K562 (cell line): Measurements from ENCODE around the gene CRCP. TPM values are rescaled to one million over a fixed set of nuclear protein-coding genes. Genes with fewer than 3 reads are reported as not detected.

ENCODE experiments used
- BMI1 ChIP-seq: fragments of 150-350 bp; IDR thresholded peaks from 2 replicates; pipeline ENCODE4 v1.6.1; 2014; ENCODE audit warnings: low read length
- BRF1 ChIP-seq: IDR thresholded peaks from 3 replicates; pipeline ENCODE4 v1.6.1; 2011; ENCODE audit warnings: borderline replicate concordance, mild to moderate bottlenecking; ENCODE audit not compliant: insufficient read length; ENCODE audit errors: extremely low read depth
- CREB1 ChIP-seq, 2 experiments: sonication (generic) in 1 of 2; formaldehyde crosslinking in 1 of 2; IDR thresholded peaks; 2 replicates each; pipeline versions ENCODE4 v1.6.1 to v1.8.0; 2012 to 2022; ENCODE audit warnings: inconsistent platforms in 1 of 2, mild to moderate bottlenecking in 1 of 2, missing genetic modification reagents in 1 of 2, moderate library complexity in 1 of 2
- DNMT1 ChIP-seq: fragments of 450-650 bp; IDR thresholded peaks from 2 replicates; pipeline ENCODE4 v1.6.1; 2016; ENCODE audit warnings: antibody characterized with exemption, mild to moderate bottlenecking
- ELF1 ChIP-seq: fragments of 200-800 bp; sonication (Bioruptor generic); IDR thresholded peaks from 2 replicates; pipeline ENCODE4 v1.6.1; 2016; ENCODE audit warnings: missing genetic modification characterization, missing compliant biosample characterization
- FUS ChIP-seq: fragments of 200-400 bp; formaldehyde crosslinking; optimal IDR thresholded peaks from 2 replicates; pipeline ENCODE3; 2017; ENCODE audit warnings: low read depth, low read length
- HNRNPH1 ChIP-seq: fragments of 200-400 bp; formaldehyde crosslinking; optimal IDR thresholded peaks from 2 replicates; pipeline ENCODE3; 2017; ENCODE audit warnings: low read depth, mild to moderate bottlenecking, low read length, moderate library complexity
- HNRNPUL1 ChIP-seq: fragments of 200-400 bp; formaldehyde crosslinking; IDR thresholded peaks from 2 replicates; pipeline ENCODE4 v1.6.1; 2017; ENCODE audit warnings: low read length
- KLF1 ChIP-seq: fragments of 450-650 bp; IDR thresholded peaks from 2 replicates; pipeline ENCODE4 v1.6.1; 2016; ENCODE audit warnings: missing genetic modification characterization, missing compliant biosample characterization
- MEF2A ChIP-seq: IDR thresholded peaks from 2 replicates; pipeline ENCODE4 v1.6.1; 2011; ENCODE audit warnings: low read depth, mild to moderate bottlenecking, low read length, moderate library complexity; ENCODE audit not compliant: control insufficient read depth
- NCOA1 ChIP-seq: fragments of 450-650 bp; IDR thresholded peaks from 2 replicates; pipeline ENCODE4 v1.6.1; 2016; ENCODE audit warnings: low read depth
- NONO ChIP-seq, 2 experiments: fragments of 200-400 bp in 1 of 2; fragments of 450-650 bp in 1 of 2; formaldehyde crosslinking in 1 of 2; IDR thresholded peaks; 2 replicates each; pipeline ENCODE4 v1.6.1; 2017; ENCODE audit warnings: low read depth in 2 of 2, mild to moderate bottlenecking in 2 of 2, moderate library complexity in 2 of 2, low read length in 1 of 2
- PML ChIP-seq: IDR thresholded peaks from 2 replicates; pipeline ENCODE4 v1.6.1; 2012; ENCODE audit warnings: low read length, inconsistent platforms
- RBM25 ChIP-seq: fragments of 200-400 bp; formaldehyde crosslinking; IDR thresholded peaks from 2 replicates; pipeline ENCODE4 v1.6.1; 2018; ENCODE audit warnings: low read length, low read depth, moderate library complexity; ENCODE audit not compliant: severe bottlenecking
- RNF2 ChIP-seq: sonication (generic); IDR thresholded peaks from 2 replicates; pipeline ENCODE4 v1.6.1; 2016
- TAF15 ChIP-seq: fragments of 200-400 bp; formaldehyde crosslinking; IDR thresholded peaks from 2 replicates; pipeline ENCODE4 v1.6.1; 2017; ENCODE audit warnings: mild to moderate bottlenecking, low read depth, low read length, moderate library complexity
- TSC22D4 ChIP-seq: fragments of 450-650 bp; IDR thresholded peaks from 2 replicates; pipeline ENCODE4 v1.6.1; 2016; ENCODE audit warnings: missing genetic modification characterization, missing biosample characterization, control low read depth
- ZKSCAN3 ChIP-seq: fragments of 250-450 bp; sonication (Bioruptor Pico); IDR thresholded peaks from 2 replicates; pipeline ENCODE4 v1.4.0; 2020
- ZNF324 ChIP-seq: fragments of 250-450 bp; sonication (Bioruptor Pico); IDR thresholded peaks from 2 replicates; pipeline ENCODE4 v1.4.0; 2020; ENCODE audit warnings: mild to moderate bottlenecking
- ZNF584 ChIP-seq: fragments of 200-800 bp; sonication (Bioruptor generic); IDR thresholded peaks from 2 replicates; pipeline ENCODE4 v1.6.1; 2016; ENCODE audit warnings: low read depth, mild to moderate bottlenecking, missing genetic modification characterization, missing compliant biosample characterization
- ZNF766 ChIP-seq: fragments of 200-800 bp; sonication (Bioruptor generic); conservative IDR thresholded peaks from 2 replicates; pipeline ENCODE4 v1.6.1; 2016; ENCODE audit warnings: missing genetic modification characterization, missing compliant biosample characterization
- polyA plus RNA-seq, 8 experiments: library from polyadenylated mRNA; depleted of rRNA in 4 of 8; stranded (reverse) in 5 of 8; unstranded in 3 of 8; fragments of >200 nt; fragmentation: Nextera tagmentation in 2 of 8; fragmentation: Illumina TruSeq in 1 of 8; extraction: Ambion mirVana in 2 of 8; extraction: Trizol in 1 of 8; gene quantifications; 2 replicates each; pipeline versions ENCODE4 v1.2.1 to v1.2.3, GENCODE V29; 2011 to 2014; ENCODE audit warnings: inconsistent platforms in 1 of 8, missing spikeins in 1 of 8
- total RNA-seq, 7 experiments: library from RNA; depleted of rRNA in 6 of 7; stranded (reverse); fragments of >200 nt in 6 of 7; fragmentation: Illumina TruSeq in 2 of 7; extraction: Trizol in 2 of 7; gene quantifications; 2 replicates each; pipeline versions ENCODE4 v1.2.1 to v1.2.3, GENCODE V29; 2011 to 2021; ENCODE audit warnings: low replicate concordance in 1 of 7
- TF ChIP-seq, protein P1 (sequence below): fragments of 450-650 bp; IDR thresholded peaks from 2 replicates; pipeline ENCODE4 v1.6.1; 2014; ENCODE audit warnings: low read depth, mild to moderate bottlenecking, moderate library complexity, borderline replicate concordance
- TF ChIP-seq, protein P2 (sequence below): fragments of 450-650 bp; IDR thresholded peaks from 2 replicates; pipeline ENCODE4 v1.6.1; 2016; ENCODE audit warnings: antibody characterized with exemption
- TF ChIP-seq, protein P3 (sequence below): IDR thresholded peaks from 2 replicates; pipeline ENCODE4 v1.6.1; 2016; ENCODE audit warnings: missing genetic modification characterization, missing compliant biosample characterization

CRCP gene
- total and polyA plus RNA-seq, 9 of the 15 experiments (the other 6 are each of a cell fraction or from before 2014, with no cell fraction given), result 22.1 to 58.3 (median 43.4) TPM

DNA sequence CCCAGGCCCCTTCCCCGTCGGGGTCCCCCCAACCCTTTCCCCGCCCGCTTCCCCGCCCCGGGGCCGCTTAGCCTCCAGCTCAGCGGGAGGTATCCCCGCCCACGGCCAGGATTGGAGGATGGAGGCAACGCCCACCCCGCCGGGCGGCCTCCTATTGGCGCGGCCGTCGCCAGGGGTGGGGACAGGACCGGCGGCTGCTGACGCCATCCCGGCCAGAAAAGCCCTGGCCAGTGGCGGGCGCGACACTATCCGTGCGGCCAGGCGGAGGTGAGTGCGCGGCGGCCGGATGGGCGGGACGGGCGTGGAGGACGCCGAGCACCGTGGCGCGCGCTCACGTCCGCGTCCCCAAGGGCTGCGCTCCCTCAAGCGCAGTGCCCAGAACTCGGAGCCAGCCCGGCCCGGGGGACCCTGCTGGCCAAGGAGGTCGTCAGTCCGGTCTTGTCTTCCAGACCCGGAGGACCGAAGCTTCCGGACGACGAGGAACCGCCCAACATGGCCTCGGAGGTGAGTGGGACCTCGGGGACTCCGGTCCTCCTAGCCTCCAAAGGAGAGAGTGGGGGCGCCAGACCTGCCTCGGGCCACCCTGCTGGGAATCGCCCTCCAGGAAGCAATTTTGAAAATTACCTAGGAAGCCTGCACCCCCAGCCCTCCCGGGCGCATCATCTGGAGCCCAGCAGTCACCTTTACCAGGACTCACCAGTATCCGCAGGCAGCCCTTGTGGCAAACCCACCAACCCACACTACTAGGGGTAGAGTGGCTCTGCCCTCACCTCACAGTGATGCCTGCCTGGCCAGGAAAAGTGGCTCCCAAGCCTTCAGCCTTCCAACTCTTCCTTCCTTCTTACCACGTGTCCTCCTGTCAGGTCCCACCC is 38.8 kb upstream of the CRCP start, which contains the start of gene ASL (continued):
- peak; percentile 81 for TF ChIP-seq CREB1 (IDR thresholded peaks at IDR 0.05)
- peak; percentile 85; the same call in 1 of the 2 replicates for TF ChIP-seq CREB1 (CRISPR knock-in tag; IDR thresholded peaks at IDR 0.05)
- TF ChIP-seq FUS, result peak; percentile 78
- TF ChIP-seq NONO (IDR thresholded peaks at IDR 0.05; ENCODE audit: low read depth in 2 of 2, low read length in 1 of 2), result peak; percentile 60 to 97; a peak in 3 of 4 replicates
- no peak for TF ChIP-seq NCOA1
- no peak for TF ChIP-seq MEF2A
- 0 out of 2 replicates have a peak, but pooled peaks have one; percentile 9 for TF ChIP-seq BMI1
- no peak for TF ChIP-seq HNRNPH1
- TF ChIP-seq PML, result peak; percentile 63; the same call in 1 of the 2 replicates
- TF ChIP-seq RNF2, result peak; percentile 60; the same call in 1 of the 2 replicates
- TF ChIP-seq BRF1, result no peak
- TF ChIP-seq, protein P1, sequence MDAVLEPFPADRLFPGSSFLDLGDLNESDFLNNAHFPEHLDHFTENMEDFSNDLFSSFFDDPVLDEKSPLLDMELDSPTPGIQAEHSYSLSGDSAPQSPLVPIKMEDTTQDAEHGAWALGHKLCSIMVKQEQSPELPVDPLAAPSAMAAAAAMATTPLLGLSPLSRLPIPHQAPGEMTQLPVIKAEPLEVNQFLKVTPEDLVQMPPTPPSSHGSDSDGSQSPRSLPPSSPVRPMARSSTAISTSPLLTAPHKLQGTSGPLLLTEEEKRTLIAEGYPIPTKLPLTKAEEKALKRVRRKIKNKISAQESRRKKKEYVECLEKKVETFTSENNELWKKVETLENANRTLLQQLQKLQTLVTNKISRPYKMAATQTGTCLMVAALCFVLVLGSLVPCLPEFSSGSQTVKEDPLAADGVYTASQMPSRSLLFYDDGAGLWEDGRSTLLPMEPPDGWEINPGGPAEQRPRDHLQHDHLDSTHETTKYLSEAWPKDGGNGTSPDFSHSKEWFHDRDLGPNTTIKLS, result peak; percentile 32; the same call in 1 of the 2 replicates
- TF ChIP-seq DNMT1, result no peak
- TF ChIP-seq HNRNPUL1, result no peak
- TF ChIP-seq, protein P2, sequence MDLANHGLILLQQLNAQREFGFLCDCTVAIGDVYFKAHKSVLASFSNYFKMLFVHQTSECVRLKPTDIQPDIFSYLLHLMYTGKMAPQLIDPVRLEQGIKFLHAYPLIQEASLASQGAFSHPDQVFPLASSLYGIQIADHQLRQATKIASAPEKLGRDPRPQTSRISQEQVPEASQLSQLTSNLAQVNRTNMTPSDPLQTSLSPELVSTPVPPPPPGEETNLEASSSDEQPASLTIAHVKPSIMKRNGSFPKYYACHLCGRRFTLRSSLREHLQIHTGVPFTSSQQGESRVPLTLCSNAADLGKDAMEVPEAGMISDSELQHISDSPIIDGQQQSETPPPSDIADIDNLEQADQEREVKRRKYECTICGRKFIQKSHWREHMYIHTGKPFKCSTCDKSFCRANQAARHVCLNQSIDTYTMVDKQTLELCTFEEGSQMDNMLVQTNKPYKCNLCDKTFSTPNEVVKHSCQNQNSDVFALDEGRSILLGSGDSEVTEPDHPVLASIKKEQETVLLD, result no peak
- no peak for TF ChIP-seq ZNF766 (CRISPR knock-in tag)
- no peak for TF ChIP-seq TAF15
- TF ChIP-seq TSC22D4, result no peak
- no peak for TF ChIP-seq ZKSCAN3 (CRISPR knock-in tag)
- no peak for TF ChIP-seq ZNF324 (CRISPR knock-in tag)
- TF ChIP-seq RBM25, result peak; percentile 100
- peak; percentile 92 for TF ChIP-seq KLF1
- no peak for TF ChIP-seq ZNF584
- TF ChIP-seq, protein P3, sequence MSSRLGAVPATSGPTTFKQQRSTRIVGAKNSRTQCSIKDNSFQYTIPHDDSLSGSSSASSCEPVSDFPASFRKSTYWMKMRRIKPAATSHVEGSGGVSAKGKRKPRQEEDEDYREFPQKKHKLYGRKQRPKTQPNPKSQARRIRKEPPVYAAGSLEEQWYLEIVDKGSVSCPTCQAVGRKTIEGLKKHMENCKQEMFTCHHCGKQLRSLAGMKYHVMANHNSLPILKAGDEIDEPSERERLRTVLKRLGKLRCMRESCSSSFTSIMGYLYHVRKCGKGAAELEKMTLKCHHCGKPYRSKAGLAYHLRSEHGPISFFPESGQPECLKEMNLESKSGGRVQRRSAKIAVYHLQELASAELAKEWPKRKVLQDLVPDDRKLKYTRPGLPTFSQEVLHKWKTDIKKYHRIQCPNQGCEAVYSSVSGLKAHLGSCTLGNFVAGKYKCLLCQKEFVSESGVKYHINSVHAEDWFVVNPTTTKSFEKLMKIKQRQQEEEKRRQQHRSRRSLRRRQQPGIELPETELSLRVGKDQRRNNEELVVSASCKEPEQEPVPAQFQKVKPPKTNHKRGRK (tag), result no peak
- TF ChIP-seq ELF1 (tag), result peak; percentile 32; the same call in 1 of the 2 replicates
